H7 (cell line): ENCODE data around the gene MAN1B1. TPM values are rescaled to one million over a fixed set of nuclear protein-coding genes. Genes with fewer than 3 reads are reported as not detected.

Source experiments
- DNase-seq: peaks from one replicate; pipeline ENCODE4 v3.0.0; 2012
- H3K27me3 ChIP-seq: 2 replicates; pipeline ENCODE4 v1.6.0; 2011; ENCODE audit warnings: mild to moderate bottlenecking, low read length; ENCODE audit not compliant: control insufficient read depth, insufficient read depth
- H3K36me3 ChIP-seq: replicated peaks from 2 replicates; pipeline ENCODE4 v1.5.1; 2011; ENCODE audit warnings: low read length; ENCODE audit not compliant: control insufficient read depth, insufficient read depth
- H3K4me3 ChIP-seq: 2 replicates; pipeline ENCODE4 v1.5.1; 2011; ENCODE audit warnings: low read depth, mild to moderate bottlenecking, control low read depth, low read length, moderate library complexity; ENCODE audit not compliant: insufficient read depth
- total RNA-seq: library from RNA; depleted of rRNA; stranded (reverse); fragments of >200 nt; shearing (Covaris generic); gene quantifications from 2 replicates; pipeline ENCODE4 v1.2.3, GENCODE V29; 2014

Gene MAN1B1
- total RNA-seq, 1 experiment from 2014 or later: 70.9 TPM

GRCh38 chr9:137083394-137084004 is 3.3 kb upstream of the MAN1B1 start:
- no peak for DNase-seq
- H3K4me3 ChIP-seq: no peak overlapping the region
- H3K36me3 ChIP-seq: peaks cover 2% of the 10 kb centered on the region
- H3K27me3 ChIP-seq: peaks cover 4% of the 10 kb centered on the region

GRCh38 chr9:137084526-137084925 is 2.3 kb upstream of the MAN1B1 start:
- Histone ChIP-seq H3K4me3 (no peak overlapping the region), H3K36me3 (peaks cover 2% of the 10 kb centered on the region; the same call in 1 of the 2 replicates), H3K27me3 (no peaks in the 10 kb centered on the region)
- no peak for DNase-seq

GRCh38 chr9:137085920-137086530 is 760 bp upstream of the MAN1B1 start:
- Histone ChIP-seq H3K4me3 (peak overlapping the region; percentile 76), H3K27me3 (no peaks in the 10 kb centered on the region), H3K36me3 (peaks cover 2% of the 10 kb centered on the region; the same call in 1 of the 2 replicates)
- DNase-seq: peak; percentile 85

GRCh38 chr9:137087409-137087925 is 682 bp downstream of the MAN1B1 start:
- DNase-seq: no peak
- peak overlapping the region; percentile 76 for H3K4me3 ChIP-seq
- H3K36me3 ChIP-seq: no peaks in the 10 kb centered on the region; the same call in 1 of the 2 replicates
- no peaks in the 10 kb centered on the region for H3K27me3 ChIP-seq

GRCh38 chr9:137088121-137088520 is 1.3 kb downstream of the MAN1B1 start:
- H3K4me3 ChIP-seq: no peak overlapping the region
- no peaks in the 10 kb centered on the region for H3K27me3 ChIP-seq
- DNase-seq: no peak
- H3K36me3 ChIP-seq: no peaks in the 10 kb centered on the region; the same call in none of the 2 replicates

- DNase-seq: no peak
- Histone ChIP-seq H3K27me3 (no peaks in the 10 kb centered on the region), H3K4me3 (no peak overlapping the region), H3K36me3 (no peaks in the 10 kb centered on the region; the same call in none of the 2 replicates)
Observed at GRCh38 chr9:137089232-137089947, 2.6 kb downstream of the MAN1B1 start.

GRCh38 chr9:137095664-137096517 is 9.1 kb downstream of the MAN1B1 start:
- Histone ChIP-seq H3K4me3 (no peak overlapping the region), H3K36me3 (peaks cover 3% of the 10 kb centered on the region), H3K27me3 (no peaks in the 10 kb centered on the region)
- DNase-seq: no peak

- Histone ChIP-seq H3K4me3 (no peak overlapping the region), H3K27me3 (no peaks in the 10 kb centered on the region), H3K36me3 (peaks cover 11% of the 10 kb centered on the region)
- no peak for DNase-seq
Observed at GRCh38 chr9:137096785-137097546, 10.2 kb downstream of the MAN1B1 start.

- peaks cover 21% of the 10 kb centered on the region for H3K36me3 ChIP-seq
- H3K27me3 ChIP-seq: no peaks in the 10 kb centered on the region
- H3K4me3 ChIP-seq: no peak overlapping the region
- no peak for DNase-seq
Observed at GRCh38 chr9:137097761-137098462, 11.1 kb downstream of the MAN1B1 start.

- peaks cover 31% of the 10 kb centered on the region for H3K36me3 ChIP-seq
- no peaks in the 10 kb centered on the region for H3K27me3 ChIP-seq
- no peak for DNase-seq
- H3K4me3 ChIP-seq: no peak overlapping the region
Observed at GRCh38 chr9:137099231-137099630, 12.4 kb downstream of the MAN1B1 start.

- no peak for DNase-seq
Observed at GRCh38 chr9:137103206-137103999, 16.6 kb downstream of the MAN1B1 start.

GRCh38 chr9:137105814-137106661 is 19.3 kb downstream of the MAN1B1 start:
- Histone ChIP-seq H3K36me3 (peaks cover 28% of the 10 kb centered on the region), H3K27me3 (no peaks in the 10 kb centered on the region), H3K4me3 (no peak overlapping the region)
- no peak for DNase-seq

More at GRCh38 chr9:137103206-137103999, 16.6 kb downstream of the MAN1B1 start:
- H3K4me3 ChIP-seq: no peak overlapping the region
- no peaks in the 10 kb centered on the region for H3K27me3 ChIP-seq
- H3K36me3 ChIP-seq: peaks cover 30% of the 10 kb centered on the region
